Fibroblast of lung (primary cell): ENCODE results near the gene FEZF1. TPM values are rescaled to one million over a fixed set of nuclear protein-coding genes. Genes with fewer than 3 reads are reported as not detected.
A peak's percentile ranks its signal among the peaks of the same experiment; 100 is the strongest.

Source experiments
- DNase-seq, 2 donors: peaks; one replicate each; pipeline versions ENCODE4 v3.0.0 to v3.0.0-alpha.2; 2010; ENCODE audit warnings: low read depth in 2 of 2
- H2AFZ ChIP-seq: 2 replicates; pipeline ENCODE4 v1.5.1; 2012; ENCODE audit warnings: low read length, control low read depth, inconsistent platforms
- H3K27ac ChIP-seq: 2 replicates; pipeline ENCODE4 v1.5.1; 2011; ENCODE audit warnings: low read length, control low read depth; ENCODE audit not compliant: insufficient read depth
- H3K27me3 ChIP-seq: 2 replicates; pipeline ENCODE4 v1.5.1; 2011; ENCODE audit warnings: mild to moderate bottlenecking, low read length; ENCODE audit not compliant: control insufficient read depth, insufficient read depth
- H3K36me3 ChIP-seq: 2 replicates; pipeline ENCODE4 v1.5.1; 2011; ENCODE audit warnings: low read length; ENCODE audit not compliant: control insufficient read depth, insufficient read depth
- H3K4me1 ChIP-seq: 2 replicates; pipeline ENCODE4 v1.5.1; 2011; ENCODE audit warnings: low read length; ENCODE audit not compliant: control insufficient read depth, insufficient read depth; ENCODE audit errors: extremely low read depth
- H3K4me2 ChIP-seq: 2 replicates; pipeline ENCODE4 v1.5.1; 2011; ENCODE audit warnings: low read length, control low read depth; ENCODE audit not compliant: insufficient read depth; ENCODE audit errors: extremely low read depth
- H3K4me3 ChIP-seq, 4 experiments: fragments of 200-600 bp in 1 of 4; sonication (generic) in 1 of 4; replicated peaks in 1 of 4; 2 replicates each; pipeline ENCODE4 v1.5.1; 2011 to 2016; ENCODE audit warnings: low read length in 4 of 4, low read depth in 3 of 4, mild to moderate bottlenecking in 3 of 4, control low read depth in 2 of 4, inconsistent platforms in 1 of 4, mixed read lengths in 1 of 4; ENCODE audit not compliant: insufficient read depth in 1 of 4; ENCODE audit errors: control extremely low read depth in 1 of 4
- H3K79me2 ChIP-seq: 2 replicates; pipeline ENCODE4 v1.5.1; 2012; ENCODE audit warnings: mild to moderate bottlenecking, low read length, inconsistent platforms; ENCODE audit not compliant: control insufficient read depth, insufficient read depth
- H3K9ac ChIP-seq: 2 replicates; pipeline ENCODE4 v1.5.1; 2011; ENCODE audit warnings: mild to moderate bottlenecking, low read length, control low read depth; ENCODE audit not compliant: insufficient read depth
- H3K9me3 ChIP-seq: 2 replicates; pipeline ENCODE4 v1.5.1; 2012; ENCODE audit warnings: low read depth, low read length; ENCODE audit not compliant: control insufficient read depth, insufficient read depth
- H4K20me1 ChIP-seq: 2 replicates; pipeline ENCODE4 v1.5.1; 2011; ENCODE audit warnings: low read length; ENCODE audit not compliant: control insufficient read depth, insufficient read depth; ENCODE audit errors: extremely low read depth
- CTCF ChIP-seq, 2 donors: IDR thresholded peaks in 1 of 2; conservative IDR thresholded peaks in 1 of 2; 1 replicate in 1 of 2; 2 replicates in 1 of 2; pipeline ENCODE4 v1.5.1; 2011 to 2012; ENCODE audit warnings: low read length in 2 of 2, control low read depth in 1 of 2, inconsistent platforms in 1 of 2, low read depth in 1 of 2, mild to moderate bottlenecking in 1 of 2
- EZH2 ChIP-seq: IDR thresholded peaks from 2 replicates; pipeline ENCODE4 v1.5.1; 2012; ENCODE audit warnings: low read length, control low read depth, mild to moderate bottlenecking; ENCODE audit errors: missing control alignments
- polyA plus RNA-seq, 2 donors: library from polyadenylated mRNA; depleted of rRNA in 1 of 2; stranded (reverse) in 1 of 2; unstranded in 1 of 2; fragments of >200 nt; gene quantifications; 2 replicates each; pipeline ENCODE4 v1.2.1, GENCODE V29; 2011 to 2012; ENCODE audit warnings: missing spikeins in 1 of 2
- total RNA-seq: library from RNA; depleted of rRNA; stranded (reverse); fragments of >200 nt; gene quantifications from 2 replicates; pipeline ENCODE4 v1.2.1, GENCODE V29; 2014

The FEZF1 gene
- total and polyA plus RNA-seq, 2 donors (not counting 1 experiment from before 2014, with no cell fraction given): not detected

- peaks cover 64% of the 10 kb centered on the region for H3K27me3 ChIP-seq
Observed at GRCh38 chr7:122314284-122314683, 9.7 kb upstream of the FEZF1 start.

GRCh38 chr7:122312789-122313188 is 8.2 kb upstream of the FEZF1 start:
- Histone ChIP-seq H3K9ac (no peak overlapping the region), H3K27me3 (peaks cover 75% of the 10 kb centered on the region), H3K36me3 (no peaks in the 10 kb centered on the region), H3K27ac (no peak overlapping the region), H3K4me3 (no peak overlapping the region), H4K20me1 (no peaks in the 10 kb centered on the region), H2AFZ (no peak overlapping the region), H3K79me2 (no peaks in the 10 kb centered on the region), H3K4me2 (no peak overlapping the region), H3K9me3 (no peaks in the 10 kb centered on the region), H3K4me1 (no peaks in the 10 kb centered on the region)
- TF ChIP-seq CTCF (conservative IDR thresholded peaks at IDR 0.05 in 1 of 2, IDR thresholded peaks at IDR 0.05 in 1 of 2; ENCODE audit: low read depth in 1 of 2, low read length in 2 of 2) (no peak), EZH2 (no peak)
- no peak for DNase-seq

More at GRCh38 chr7:122314284-122314683, 9.7 kb upstream of the FEZF1 start:
- DNase-seq: no peak
- Histone ChIP-seq H3K79me2 (no peaks in the 10 kb centered on the region), H3K9ac (no peak overlapping the region), H3K4me1 (no peaks in the 10 kb centered on the region), H3K27ac (no peak overlapping the region), H3K4me2 (no peak overlapping the region), H2AFZ (no peak overlapping the region), H3K36me3 (no peaks in the 10 kb centered on the region), H3K9me3 (no peaks in the 10 kb centered on the region), H4K20me1 (no peaks in the 10 kb centered on the region), H3K4me3 (no peak overlapping the region)
- TF ChIP-seq CTCF (conservative IDR thresholded peaks at IDR 0.05 in 1 of 2, IDR thresholded peaks at IDR 0.05 in 1 of 2; ENCODE audit: low read depth in 1 of 2, low read length in 2 of 2) (no peak), EZH2 (no peak)

- Histone ChIP-seq H3K4me3 (peak overlapping the region in 1 of 4 experiments; percentile 6), H3K4me2 (no peak overlapping the region), H3K4me1 (no peaks in the 10 kb centered on the region), H2AFZ (no peak overlapping the region), H3K27me3 (peaks cover 76% of the 10 kb centered on the region), H3K9ac (no peak overlapping the region), H3K79me2 (no peaks in the 10 kb centered on the region), H3K9me3 (no peaks in the 10 kb centered on the region), H3K36me3 (no peaks in the 10 kb centered on the region), H3K27ac (no peak overlapping the region), H4K20me1 (no peaks in the 10 kb centered on the region)
- no peak for TF ChIP-seq CTCF (conservative IDR thresholded peaks at IDR 0.05 in 1 of 2, IDR thresholded peaks at IDR 0.05 in 1 of 2; ENCODE audit: low read depth in 1 of 2, low read length in 2 of 2)
- no peak for TF ChIP-seq EZH2
- no peak for DNase-seq
Observed at GRCh38 chr7:122311734-122312450, 7.3 kb upstream of the FEZF1 start.
